ENCODE results near the gene SEC11C. TPM values are rescaled to one million over a fixed set of nuclear protein-coding genes. Genes with fewer than 3 reads are reported as not detected.

Gene SEC11C
- total RNA-seq, 2 donors from 2014 or later = 59.8 to 60.4 TPM

- no peak for ATAC-seq
- DNase-seq = no peak
- intact Hi-C loops (cut with DNase I, micrococcal nuclease) = no loop called here
Measured at GRCh38 chr18:59198215-59198614, 58.5 kb downstream of the SEC11C start.

GRCh38 chr18:59200787-59201186 lies 61.1 kb downstream of the SEC11C start:
- intact Hi-C loops (cut with DNase I, micrococcal nuclease) = no loop called here
- DNase-seq = no peak
- ATAC-seq = no peak

GRCh38 chr18:59202258-59202820 lies 62.7 kb downstream of the SEC11C start:
- intact Hi-C loops (cut with DNase I, micrococcal nuclease) = no loop called here
- ATAC-seq = no peak
- DNase-seq = no peak

- no peak for DNase-seq
- ATAC-seq = no peak
Measured at GRCh38 chr18:59207506-59207905, 67.8 kb downstream of the SEC11C start.

More at GRCh38 chr18:59207506-59207905, 67.8 kb downstream of the SEC11C start:
- intact Hi-C loops (cut with DNase I, micrococcal nuclease) = no loop called here

Other genes starting within 250 kb of the SEC11C start
- gene GRP, start 80.3 kb downstream of the SEC11C start, total RNA-seq = under 1 TPM in 1 of 2 donors, not detected in 1; 0.81 TPM
- gene RAX, start 133.6 kb downstream of the SEC11C start, total RNA-seq = not detected
- not detected for gene CPLX4, start 178.8 kb downstream of the SEC11C start, total RNA-seq
- 10 to 100 TPM; 44.1 to 46.8 TPM for gene LMAN1, start 219.4 kb downstream of the SEC11C start, total RNA-seq